ENCODE results near the gene USP30.

DNA sequence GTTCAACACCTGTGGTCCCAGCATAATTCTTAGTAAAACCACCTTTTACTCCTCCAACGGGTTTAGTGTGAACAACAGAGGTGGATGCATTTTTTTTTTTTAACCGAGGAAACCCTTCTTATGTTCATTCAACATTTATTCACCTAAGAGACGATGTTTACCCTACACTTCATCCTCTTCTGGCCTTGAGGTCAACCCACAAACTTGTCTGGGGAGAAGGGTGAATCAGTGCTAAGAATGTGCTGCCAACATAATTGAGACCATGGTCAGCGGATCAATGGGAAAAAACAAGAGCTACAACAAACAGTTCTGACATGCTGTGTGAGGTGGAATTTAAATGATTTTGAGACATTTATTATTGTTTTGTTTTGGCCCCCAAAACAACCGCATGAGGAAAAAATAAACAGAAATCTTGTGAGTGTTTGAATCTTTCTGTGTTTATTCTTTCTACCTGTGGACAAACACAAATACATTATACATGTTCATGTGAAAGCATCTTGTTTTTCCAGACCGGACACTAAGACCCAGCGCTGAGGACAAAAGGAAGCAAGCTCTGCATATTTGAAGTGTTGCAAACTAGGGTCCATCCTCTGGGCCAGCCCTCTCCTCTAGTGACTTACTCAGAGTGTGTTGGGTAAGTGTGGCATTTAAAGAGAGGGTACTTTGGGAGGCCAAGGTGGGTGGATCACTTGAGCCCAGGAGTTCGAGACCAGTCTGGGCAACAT, 5.1 kb upstream of the USP30 start:
- TF ChIP-seq POLR2A (IDR thresholded peaks at IDR 0.05) (no peak), EP300 (IDR thresholded peaks at IDR 0.05) (no peak)
- TF ChIP-seq, protein P1, sequence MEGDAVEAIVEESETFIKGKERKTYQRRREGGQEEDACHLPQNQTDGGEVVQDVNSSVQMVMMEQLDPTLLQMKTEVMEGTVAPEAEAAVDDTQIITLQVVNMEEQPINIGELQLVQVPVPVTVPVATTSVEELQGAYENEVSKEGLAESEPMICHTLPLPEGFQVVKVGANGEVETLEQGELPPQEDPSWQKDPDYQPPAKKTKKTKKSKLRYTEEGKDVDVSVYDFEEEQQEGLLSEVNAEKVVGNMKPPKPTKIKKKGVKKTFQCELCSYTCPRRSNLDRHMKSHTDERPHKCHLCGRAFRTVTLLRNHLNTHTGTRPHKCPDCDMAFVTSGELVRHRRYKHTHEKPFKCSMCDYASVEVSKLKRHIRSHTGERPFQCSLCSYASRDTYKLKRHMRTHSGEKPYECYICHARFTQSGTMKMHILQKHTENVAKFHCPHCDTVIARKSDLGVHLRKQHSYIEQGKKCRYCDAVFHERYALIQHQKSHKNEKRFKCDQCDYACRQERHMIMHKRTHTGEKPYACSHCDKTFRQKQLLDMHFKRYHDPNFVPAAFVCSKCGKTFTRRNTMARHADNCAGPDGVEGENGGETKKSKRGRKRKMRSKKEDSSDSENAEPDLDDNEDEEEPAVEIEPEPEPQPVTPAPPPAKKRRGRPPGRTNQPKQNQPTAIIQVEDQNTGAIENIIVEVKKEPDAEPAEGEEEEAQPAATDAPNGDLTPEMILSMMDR (IDR thresholded peaks at IDR 0.05) = no peak
